SK-N-SH (cell line): ENCODE measurements around the gene GRM1. TPM values are rescaled to one million over a fixed set of nuclear protein-coding genes. Genes with fewer than 3 reads are reported as not detected.

Source experiments
- CTCF ChIA-PET: fragments of 300-600, 350-600 bp; formaldehyde crosslinking; extraction: SDS; loops from one replicate; lab custom pipeline; 2021; lab: Yijun Ruan, JAX
- POLR2A ChIA-PET: fragments of 350-600 bp; sonication (Branson Sonifier 250); formaldehyde crosslinking; extraction: SDS; loops from one replicate; lab custom pipeline; 2020; ENCODE audit warnings: antibody characterized with exemption, inconsistent platforms; lab: Yijun Ruan, JAX
- DNase-seq: peaks from one replicate; pipeline ENCODE4 v3.0.0; 2012
- H2AFZ ChIP-seq: fragments of 200-600 bp; sonication (generic); 2 replicates; pipeline ENCODE4 v1.8.1; 2016; ENCODE audit warnings: antibody characterized with exemption, mild to moderate bottlenecking, low read depth
- H3F3A ChIP-seq: fragments of 200-600 bp; sonication (generic); replicated peaks from 2 replicates; pipeline ENCODE3; 2016; ENCODE audit warnings: antibody characterized with exemption, mild to moderate bottlenecking; ENCODE audit not compliant: insufficient read depth
- H3K27ac ChIP-seq, 2 experiments: fragments of 200-500 bp in 1 of 2; fragments of 200-600 bp in 1 of 2; sonication (Bioruptor generic) in 1 of 2; sonication (generic), shearing (Covaris generic) in 1 of 2; 2 replicates each; pipeline versions ENCODE4 v1.5.1 to v1.6.1; 2014 to 2016; ENCODE audit warnings: low read depth in 2 of 2, inconsistent platforms in 1 of 2, low read length in 1 of 2, mild to moderate bottlenecking in 1 of 2, mixed read lengths in 1 of 2
- H3K27me3 ChIP-seq: fragments of 200-600 bp; sonication (generic), shearing (Covaris generic); 2 replicates; pipeline ENCODE4 v1.6.1; 2016; ENCODE audit warnings: mixed run types; ENCODE audit not compliant: insufficient read depth
- H3K36me3 ChIP-seq, 2 experiments: fragments of 200-500 bp in 1 of 2; fragments of 200-600 bp in 1 of 2; sonication (Bioruptor generic) in 1 of 2; sonication (generic) in 1 of 2; replicated peaks in 1 of 2; 2 replicates each; pipeline versions ENCODE3 to v1.5.1; 2014 to 2016; ENCODE audit warnings: low read length in 1 of 2, mild to moderate bottlenecking in 1 of 2; ENCODE audit not compliant: insufficient read depth in 2 of 2, control insufficient read depth in 1 of 2
- H3K4me1 ChIP-seq, 2 experiments: fragments of 200-500 bp in 1 of 2; fragments of 200-600 bp in 1 of 2; sonication (Bioruptor generic) in 1 of 2; sonication (generic), shearing (Covaris generic) in 1 of 2; 2 replicates each; pipeline versions ENCODE4 v1.5.1 to v1.6.1; 2014 to 2016; ENCODE audit warnings: low read depth in 1 of 2, low read length in 1 of 2, mixed run types in 1 of 2; ENCODE audit not compliant: insufficient read depth in 2 of 2, control insufficient read depth in 1 of 2
- H3K4me2 ChIP-seq: fragments of 200-600 bp; sonication (generic), shearing (Covaris generic); 2 replicates; pipeline ENCODE4 v1.6.1; 2017; ENCODE audit warnings: mixed run types
- H3K4me3 ChIP-seq, 2 experiments: fragments of 200-500 bp in 1 of 2; fragments of 200-600 bp in 1 of 2; sonication (Bioruptor generic) in 1 of 2; sonication (generic), shearing (Covaris generic) in 1 of 2; 2 replicates each; pipeline versions ENCODE4 v1.5.1 to v1.8.1; 2014 to 2016; ENCODE audit warnings: low read depth in 2 of 2, inconsistent platforms in 1 of 2, low read length in 1 of 2, mild to moderate bottlenecking in 1 of 2, mixed read lengths in 1 of 2, moderate library complexity in 1 of 2
- H3K79me2 ChIP-seq: fragments of 200-600 bp; sonication (generic); 2 replicates; pipeline ENCODE4 v1.8.1; 2017; ENCODE audit warnings: mild to moderate bottlenecking; ENCODE audit not compliant: insufficient read depth
- H3K9ac ChIP-seq: fragments of 200-600 bp; sonication (generic); 2 replicates; pipeline ENCODE4 v1.6.1; 2017; ENCODE audit warnings: mixed run types
- H3K9me2 ChIP-seq: fragments of 200-600 bp; sonication (generic); 2 replicates; pipeline ENCODE4 v1.6.1; 2017; ENCODE audit warnings: mixed run types
- H3K9me3 ChIP-seq: fragments of 200-600 bp; sonication (generic); 2 replicates; pipeline ENCODE4 v1.6.1; 2017; ENCODE audit warnings: mixed run types, mild to moderate bottlenecking, moderate library complexity
- H4K20me1 ChIP-seq: fragments of 200-600 bp; sonication (generic); 2 replicates; pipeline ENCODE4 v1.6.1; 2017; ENCODE audit warnings: mild to moderate bottlenecking, mixed run types; ENCODE audit not compliant: insufficient read depth
- ELF1 ChIP-seq: IDR thresholded peaks from 2 replicates; pipeline ENCODE4 v1.4.0; 2012
- JUND ChIP-seq: IDR thresholded peaks from 2 replicates; pipeline ENCODE4 v1.4.0; 2012
- POLR2AphosphoS5 ChIP-seq: IDR thresholded peaks from 2 replicates; pipeline ENCODE4 v1.6.1; 2012; ENCODE audit warnings: low read depth, low read length
- RAD21 ChIP-seq: IDR thresholded peaks from 2 replicates; pipeline ENCODE4 v1.6.1; 2012; ENCODE audit warnings: mild to moderate bottlenecking, low read length
- SIN3A ChIP-seq: IDR thresholded peaks from 2 replicates; pipeline ENCODE4 v1.6.1; 2012; ENCODE audit warnings: low read depth, mild to moderate bottlenecking, low read length, moderate library complexity, borderline replicate concordance
- TCF12 ChIP-seq: IDR thresholded peaks from 2 replicates; pipeline ENCODE4 v1.4.0; 2012
- YY1 ChIP-seq: IDR thresholded peaks from 2 replicates; pipeline ENCODE4 v1.4.0; 2012; ENCODE audit warnings: low read depth, mild to moderate bottlenecking
- WGBS: methylation state at CpG from one replicate; pipeline ENCODE4 v1.1.6; 2017; ENCODE audit warnings: low lambda C conversion rate; 5-methylcytosine and 5-hydroxymethylcytosine counted together
- polyA plus RNA-seq, 3 experiments: library from polyadenylated mRNA; depleted of rRNA; stranded (reverse); fragments of >200 nt; gene quantifications; 2 replicates each; pipeline ENCODE4 v1.2.3, GENCODE V29; 2012
- TF ChIP-seq, protein P1 (sequence below): fragments of 150-350 bp; IDR thresholded peaks from 2 replicates; pipeline ENCODE4 v1.6.1; 2017; ENCODE audit warnings: antibody characterized with exemption, low read length, low read depth, borderline replicate concordance
- TF ChIP-seq, protein P2 (sequence below): IDR thresholded peaks from 2 replicates; pipeline ENCODE4 v1.4.0; 2012; ENCODE audit warnings: low read depth, borderline replicate concordance
- TF ChIP-seq, protein P3 (sequence below): IDR thresholded peaks from 2 replicates; pipeline ENCODE4 v1.4.0; 2012; ENCODE audit warnings: low read depth

GRM1 gene
- polyA plus RNA-seq, 1 of the 3 experiments (the other 2 are of a cell fraction) = 0.05 TPM

DNA sequence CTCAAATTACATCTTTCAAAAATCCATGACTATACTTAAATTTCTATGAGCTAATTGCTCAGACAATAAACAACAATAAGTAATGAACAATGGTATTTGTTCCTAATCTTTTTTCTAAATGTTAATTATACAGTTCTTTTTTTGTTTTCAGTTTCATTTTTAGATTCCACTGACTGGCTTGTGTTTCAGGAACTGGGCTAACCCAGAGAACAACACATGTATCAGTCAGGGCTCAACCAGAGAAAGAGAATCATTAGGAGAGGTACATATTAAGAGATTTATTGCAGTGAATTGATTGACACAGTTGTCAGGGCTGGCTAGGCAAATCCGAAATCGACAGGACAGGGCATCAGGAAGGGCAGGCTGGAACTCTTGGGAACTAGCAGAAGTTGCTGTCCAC lies 182.8 kb downstream of the GRM1 start:
- Histone ChIP-seq H3K36me3 (no peaks in the 10 kb centered on the region), H3K27me3 (no peaks in the 10 kb centered on the region), H3K9me3 (no peaks in the 10 kb centered on the region), H3F3A (no peaks in the 10 kb centered on the region), H3K4me3 (no peak overlapping the region), H3K27ac (no peak overlapping the region), H2AFZ (no peak overlapping the region), H3K79me2 (no peaks in the 10 kb centered on the region), H3K9ac (no peak overlapping the region), H3K9me2 (no peaks in the 10 kb centered on the region), H3K4me2 (no peak overlapping the region), H3K4me1 (no peaks in the 10 kb centered on the region), H4K20me1 (no peaks in the 10 kb centered on the region)
- no peak for DNase-seq
- 18% methylated on average over 2 of the region's 2 CpGs for whole genome bisulfite sequencing
- POLR2A ChIA-PET = no interaction called here
- CTCF ChIA-PET = no interaction called here
- no peak for TF ChIP-seq SIN3A
- TF ChIP-seq YY1 = no peak
- no peak for TF ChIP-seq ELF1
- TF ChIP-seq, protein P1, sequence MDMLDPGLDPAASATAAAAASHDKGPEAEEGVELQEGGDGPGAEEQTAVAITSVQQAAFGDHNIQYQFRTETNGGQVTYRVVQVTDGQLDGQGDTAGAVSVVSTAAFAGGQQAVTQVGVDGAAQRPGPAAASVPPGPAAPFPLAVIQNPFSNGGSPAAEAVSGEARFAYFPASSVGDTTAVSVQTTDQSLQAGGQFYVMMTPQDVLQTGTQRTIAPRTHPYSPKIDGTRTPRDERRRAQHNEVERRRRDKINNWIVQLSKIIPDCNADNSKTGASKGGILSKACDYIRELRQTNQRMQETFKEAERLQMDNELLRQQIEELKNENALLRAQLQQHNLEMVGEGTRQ = no peak
- no peak for TF ChIP-seq JUND
- TF ChIP-seq, protein P2, sequence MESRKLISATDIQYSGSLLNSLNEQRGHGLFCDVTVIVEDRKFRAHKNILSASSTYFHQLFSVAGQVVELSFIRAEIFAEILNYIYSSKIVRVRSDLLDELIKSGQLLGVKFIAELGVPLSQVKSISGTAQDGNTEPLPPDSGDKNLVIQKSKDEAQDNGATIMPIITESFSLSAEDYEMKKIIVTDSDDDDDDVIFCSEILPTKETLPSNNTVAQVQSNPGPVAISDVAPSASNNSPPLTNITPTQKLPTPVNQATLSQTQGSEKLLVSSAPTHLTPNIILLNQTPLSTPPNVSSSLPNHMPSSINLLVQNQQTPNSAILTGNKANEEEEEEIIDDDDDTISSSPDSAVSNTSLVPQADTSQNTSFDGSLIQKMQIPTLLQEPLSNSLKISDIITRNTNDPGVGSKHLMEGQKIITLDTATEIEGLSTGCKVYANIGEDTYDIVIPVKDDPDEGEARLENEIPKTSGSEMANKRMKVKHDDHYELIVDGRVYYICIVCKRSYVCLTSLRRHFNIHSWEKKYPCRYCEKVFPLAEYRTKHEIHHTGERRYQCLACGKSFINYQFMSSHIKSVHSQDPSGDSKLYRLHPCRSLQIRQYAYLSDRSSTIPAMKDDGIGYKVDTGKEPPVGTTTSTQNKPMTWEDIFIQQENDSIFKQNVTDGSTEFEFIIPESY = no peak
- TF ChIP-seq, protein P3, sequence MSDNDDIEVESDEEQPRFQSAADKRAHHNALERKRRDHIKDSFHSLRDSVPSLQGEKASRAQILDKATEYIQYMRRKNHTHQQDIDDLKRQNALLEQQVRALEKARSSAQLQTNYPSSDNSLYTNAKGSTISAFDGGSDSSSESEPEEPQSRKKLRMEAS = no peak
- no peak for TF ChIP-seq POLR2AphosphoS5
- no peak for TF ChIP-seq TCF12

DNA sequence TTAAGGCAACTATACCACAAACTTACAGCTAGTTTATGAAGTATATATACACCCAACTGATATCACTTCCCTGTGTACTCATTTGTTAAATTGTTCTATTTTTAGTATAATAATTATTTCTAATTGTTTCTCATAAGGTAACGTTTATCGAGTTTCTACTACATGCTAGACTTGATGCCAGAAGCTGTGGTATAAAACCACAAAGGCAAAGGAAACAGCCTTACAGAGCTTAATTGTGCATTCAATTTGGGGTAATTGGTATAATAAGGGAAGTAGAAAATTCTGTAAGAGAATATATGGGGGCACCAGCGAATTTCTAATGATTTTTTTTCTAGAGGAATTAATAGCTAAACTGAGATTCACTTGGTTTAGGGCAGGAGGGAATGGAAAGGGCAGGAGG lies 183.9 kb downstream of the GRM1 start:
- H3F3A ChIP-seq = no peaks in the 10 kb centered on the region
- DNase-seq = no peak
- ChIA-PET POLR2A (no interaction called here), CTCF (no interaction called here)
- H3K9me2 ChIP-seq = no peaks in the 10 kb centered on the region
- no peak overlapping the region for H2AFZ ChIP-seq
- TF ChIP-seq RAD21 (no peak), ELF1 (no peak)
- TF ChIP-seq, protein P3 = no peak
- H3K79me2 ChIP-seq = no peaks in the 10 kb centered on the region
- H3K4me2 ChIP-seq = no peak overlapping the region
- H3K9me3 ChIP-seq = no peaks in the 10 kb centered on the region
- H4K20me1 ChIP-seq = no peaks in the 10 kb centered on the region
- H3K4me1 ChIP-seq = no peaks in the 10 kb centered on the region
- H3K27ac ChIP-seq = no peak overlapping the region
- no peak overlapping the region for H3K4me3 ChIP-seq
- WGBS = 20% methylated on average over 3 of the region's 3 CpGs
- no peaks in the 10 kb centered on the region for H3K36me3 ChIP-seq
- no peaks in the 10 kb centered on the region for H3K27me3 ChIP-seq
- no peak overlapping the region for H3K9ac ChIP-seq
